D721Med (cell line): Measurements from ENCODE around the gene HADHB.
"Not testable (repeated sequence)": the region's sequence is repeated elsewhere in the genome, so short reads cannot be mapped to it uniquely, and the experiment has no call there.

Experiments used
- DNase-seq: peaks from one replicate; pipeline ENCODE4 v3.0.0; 2011; ENCODE audit warnings: low spot score; ENCODE audit not compliant: insufficient read length
- FAIRE-seq: peaks from 2 replicates; lab custom pipeline; 2011; peaks lifted over from hg19 to GRCh38; lab: Jason Lieb, UNC
- TF ChIP-seq, protein P1 (sequence below): IDR thresholded peaks from 2 replicates; pipeline ENCODE4 v1.5.1; 2012; ENCODE audit warnings: mild to moderate bottlenecking, control low read depth; ENCODE audit not compliant: insufficient read depth; ENCODE audit errors: missing control alignments

HADHB gene

DNA sequence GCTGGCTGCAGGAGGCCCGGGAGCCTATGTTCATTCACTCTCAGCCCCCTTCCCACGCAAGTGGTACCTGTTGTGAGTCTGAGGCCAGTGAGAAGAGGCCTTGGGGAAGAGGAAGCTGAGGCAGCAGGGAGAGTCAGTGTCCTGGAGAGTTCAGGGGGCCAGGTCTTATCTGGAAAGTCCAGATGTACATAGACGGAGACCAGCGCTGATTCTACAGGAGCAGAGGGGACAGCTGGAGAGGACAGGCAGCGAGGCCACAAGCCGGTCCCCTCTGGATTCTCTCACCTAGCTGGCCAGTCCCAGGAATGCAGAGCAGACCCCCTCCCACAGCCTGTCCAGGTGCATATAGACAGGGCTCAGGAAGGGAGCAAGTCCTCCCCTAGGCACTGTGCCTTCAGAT lies 72.1 kb downstream of the HADHB start:
- FAIRE-seq (no peak), DNase-seq (no peak)
- TF ChIP-seq, protein P1, sequence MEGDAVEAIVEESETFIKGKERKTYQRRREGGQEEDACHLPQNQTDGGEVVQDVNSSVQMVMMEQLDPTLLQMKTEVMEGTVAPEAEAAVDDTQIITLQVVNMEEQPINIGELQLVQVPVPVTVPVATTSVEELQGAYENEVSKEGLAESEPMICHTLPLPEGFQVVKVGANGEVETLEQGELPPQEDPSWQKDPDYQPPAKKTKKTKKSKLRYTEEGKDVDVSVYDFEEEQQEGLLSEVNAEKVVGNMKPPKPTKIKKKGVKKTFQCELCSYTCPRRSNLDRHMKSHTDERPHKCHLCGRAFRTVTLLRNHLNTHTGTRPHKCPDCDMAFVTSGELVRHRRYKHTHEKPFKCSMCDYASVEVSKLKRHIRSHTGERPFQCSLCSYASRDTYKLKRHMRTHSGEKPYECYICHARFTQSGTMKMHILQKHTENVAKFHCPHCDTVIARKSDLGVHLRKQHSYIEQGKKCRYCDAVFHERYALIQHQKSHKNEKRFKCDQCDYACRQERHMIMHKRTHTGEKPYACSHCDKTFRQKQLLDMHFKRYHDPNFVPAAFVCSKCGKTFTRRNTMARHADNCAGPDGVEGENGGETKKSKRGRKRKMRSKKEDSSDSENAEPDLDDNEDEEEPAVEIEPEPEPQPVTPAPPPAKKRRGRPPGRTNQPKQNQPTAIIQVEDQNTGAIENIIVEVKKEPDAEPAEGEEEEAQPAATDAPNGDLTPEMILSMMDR, result no peak

GRCh38 chr2:26317377-26318105 lies 72.8 kb downstream of the HADHB start:
- TF ChIP-seq, protein P1, result no peak
- FAIRE-seq, result no peak

GRCh38 chr2:26318950-26319349 lies 74.2 kb downstream of the HADHB start:
- FAIRE-seq (no peak), DNase-seq (no peak)
- TF ChIP-seq, protein P1, result no peak

More at GRCh38 chr2:26317377-26318105, 72.8 kb downstream of the HADHB start:
- DNase-seq, result no peak

DNA sequence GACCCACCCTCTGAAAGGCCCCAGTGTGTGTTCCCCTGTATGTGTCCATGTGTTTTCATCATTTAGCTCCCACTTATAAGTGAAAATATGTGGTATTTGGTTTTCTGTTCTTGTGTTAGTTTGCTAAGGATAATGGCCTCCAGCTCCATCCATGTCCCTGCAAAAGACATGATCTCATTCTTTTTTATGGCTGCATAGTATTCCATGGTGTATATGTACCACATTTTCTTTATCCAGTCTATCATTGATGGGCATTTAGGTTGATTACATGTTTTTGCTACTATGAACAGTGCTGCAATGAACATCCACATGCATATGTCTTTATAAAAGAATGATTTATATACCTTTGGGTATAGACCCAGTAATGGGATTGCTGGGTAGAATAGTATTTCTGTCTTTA lies 79.7 kb downstream of the HADHB start:
- FAIRE-seq, DNase-seq: not testable (repeated sequence)

DNA sequence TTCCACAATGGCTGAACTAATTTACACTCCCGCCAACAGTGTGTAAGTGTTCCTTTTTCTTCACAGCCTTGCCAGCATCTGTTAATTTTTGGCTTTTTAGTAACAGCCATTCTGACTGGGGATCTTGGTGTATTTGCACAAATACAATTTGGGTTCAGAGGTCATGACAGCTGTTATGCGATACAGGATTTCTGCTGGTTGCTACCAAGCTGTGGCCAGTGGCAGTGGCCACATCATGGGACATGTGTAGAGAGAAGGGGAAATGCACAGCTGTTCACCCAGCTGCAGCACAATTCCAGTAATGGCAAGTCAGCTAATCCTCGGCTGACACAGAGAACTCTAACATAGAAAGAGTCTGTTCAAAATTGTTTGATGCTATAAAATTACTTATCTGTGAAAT lies 80.2 kb downstream of the HADHB start:
- DNase-seq, result no peak
- no peak for FAIRE-seq
- TF ChIP-seq, protein P1, result no peak

GRCh38 chr2:26325851-26326250 lies 81.1 kb downstream of the HADHB start:
- TF ChIP-seq, protein P1, result no peak
- DNase-seq, result no peak
- FAIRE-seq, result no peak

- FAIRE-seq (no peak), DNase-seq (no peak)
- TF ChIP-seq, protein P1, result no peak
Observed at GRCh38 chr2:26326514-26326913, 81.8 kb downstream of the HADHB start.
